ENCODE measurements around the gene PPP1R9A.

PPP1R9A gene

GRCh38 chr7:94928168-94928707, 20.8 kb downstream of the PPP1R9A start:
- TF ChIP-seq ZFX (IDR thresholded peaks at IDR 0.05; ENCODE audit: borderline replicate concordance) (no peak), CTCF (IDR thresholded peaks at IDR 0.05) (no peak)
- H3K27ac ChIP-seq, result no peak overlapping the region

DNA sequence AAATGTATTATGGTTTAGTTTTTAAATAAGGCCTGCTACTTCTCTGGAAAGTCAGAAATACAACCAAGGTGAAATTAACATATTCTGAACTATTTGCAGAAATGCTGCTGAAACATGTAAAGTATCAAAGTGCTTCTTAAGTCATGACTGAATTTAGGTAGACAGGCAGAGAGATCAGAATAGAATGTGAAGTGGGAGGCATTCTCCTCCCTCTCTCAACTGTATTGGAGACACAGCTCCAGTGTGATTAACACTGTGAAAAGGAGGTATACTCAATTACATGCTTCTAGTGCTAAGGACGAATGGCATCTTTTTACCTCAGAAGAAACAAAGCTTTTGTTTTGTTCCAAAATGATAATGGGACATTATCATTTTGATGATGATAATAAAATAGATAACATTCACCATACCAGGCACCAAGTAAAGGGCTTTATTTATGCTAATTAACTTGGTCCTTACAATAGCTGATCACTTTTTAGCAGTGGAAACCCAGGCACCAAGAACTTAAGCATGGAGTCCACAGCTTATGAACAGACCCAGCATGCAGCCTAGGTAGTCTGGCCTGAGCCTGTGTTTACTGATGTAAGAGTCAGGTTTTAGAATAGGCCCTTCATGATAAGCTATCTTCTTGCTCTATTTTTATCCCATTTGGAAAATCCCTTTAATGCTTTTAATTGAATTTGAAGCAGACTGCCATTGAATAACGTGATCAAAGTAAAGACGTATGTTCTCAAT, 26.0 kb downstream of the PPP1R9A start:
- no peak overlapping the region for H3K27ac ChIP-seq
- TF ChIP-seq ZFX (IDR thresholded peaks at IDR 0.05; ENCODE audit: borderline replicate concordance), result no peak

DNA sequence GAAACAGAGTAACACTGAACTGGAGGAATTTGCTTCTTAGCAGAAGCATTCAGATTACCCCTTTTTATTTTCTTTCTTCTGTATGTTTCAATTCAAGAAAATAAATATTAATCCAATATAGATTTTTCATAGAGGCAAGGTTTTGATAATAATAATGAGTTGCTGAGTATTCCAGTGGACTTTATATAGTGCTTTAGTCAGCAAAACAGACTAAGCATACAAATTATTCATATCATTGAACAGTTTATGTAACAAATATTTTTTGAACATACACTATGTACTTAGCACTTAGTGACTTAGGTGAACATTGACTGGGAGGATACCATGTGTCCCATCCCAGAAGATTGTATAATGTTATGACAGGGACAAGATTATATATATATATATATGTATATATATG, 32.0 kb downstream of the PPP1R9A start:
- TF ChIP-seq CTCF (IDR thresholded peaks at IDR 0.05), result no peak
- no peak for TF ChIP-seq ZFX (IDR thresholded peaks at IDR 0.05; ENCODE audit: borderline replicate concordance)
- H3K27ac ChIP-seq, result no peak overlapping the region

GRCh38 chr7:94940241-94940640, 32.8 kb downstream of the PPP1R9A start:
- H3K27ac ChIP-seq, result no peak overlapping the region

GRCh38 chr7:94941844-94942632, 34.6 kb downstream of the PPP1R9A start:
- no peak overlapping the region for H3K27ac ChIP-seq
- TF ChIP-seq CTCF (IDR thresholded peaks at IDR 0.05) (no peak), ZFX (IDR thresholded peaks at IDR 0.05; ENCODE audit: borderline replicate concordance) (no peak)

More at GRCh38 chr7:94940241-94940640, 32.8 kb downstream of the PPP1R9A start:
- TF ChIP-seq ZFX (IDR thresholded peaks at IDR 0.05; ENCODE audit: borderline replicate concordance), result no peak
- TF ChIP-seq CTCF (IDR thresholded peaks at IDR 0.05), result no peak

- H3K27ac ChIP-seq, result no peak overlapping the region
Observed at GRCh38 chr7:94943134-94943533, 35.7 kb downstream of the PPP1R9A start.

GRCh38 chr7:94949532-94949931, 42.1 kb downstream of the PPP1R9A start:
- TF ChIP-seq CTCF (IDR thresholded peaks at IDR 0.05), result no peak
- no peak for TF ChIP-seq ZFX (IDR thresholded peaks at IDR 0.05; ENCODE audit: borderline replicate concordance)
- no peak overlapping the region for H3K27ac ChIP-seq

More at GRCh38 chr7:94943134-94943533, 35.7 kb downstream of the PPP1R9A start:
- TF ChIP-seq ZFX (IDR thresholded peaks at IDR 0.05; ENCODE audit: borderline replicate concordance) (no peak), CTCF (IDR thresholded peaks at IDR 0.05) (no peak)
